CD4-positive, alpha-beta T cell (primary cell): ENCODE measurements around the gene DYNC1I2. TPM values are rescaled to one million over a fixed set of nuclear protein-coding genes. Genes with fewer than 3 reads are reported as not detected.

Source experiments
- ATAC-seq: fragments of 200-7000 bp; cut with Tn5 transposase; one replicate; pipeline ENCODE4 v1.10.0; 2022; ENCODE audit warnings: mild to moderate bottlenecking; ENCODE audit not compliant: poor library complexity
- CTCF ChIA-PET: fragments of 350-600 bp; sonication (Branson Sonifier 250); formaldehyde crosslinking; loops from one replicate; lab custom pipeline; 2021; ENCODE audit warnings: antibody characterized with exemption, inconsistent platforms; lab: Charles Lee
- POLR2A ChIA-PET: fragments of 350-600 bp; sonication (Branson Sonifier 250); formaldehyde crosslinking; loops from one replicate; lab custom pipeline; 2021; ENCODE audit warnings: antibody characterized with exemption, inconsistent platforms; lab: Charles Lee
- DNase-seq, 14 experiments: peaks; one replicate each; pipeline ENCODE4 v3.0.0-alpha.2; 2013 to 2020; ENCODE audit warnings: mixed read lengths in 2 of 14
- H3K27ac ChIP-seq, 2 donors: one replicate each; pipeline versions ENCODE4 v1.5.1 to v1.7.0; 2013; ENCODE audit warnings: low read length in 2 of 2, low read depth in 1 of 2, mild to moderate bottlenecking in 1 of 2
- H3K27me3 ChIP-seq, 2 experiments: 1 replicate in 1 of 2; 2 replicates in 1 of 2; pipeline versions ENCODE4 v1.6.1 to v1.7.0; 2013; ENCODE audit warnings: low read length in 2 of 2, control low read depth in 1 of 2, mild to moderate bottlenecking in 1 of 2, moderate library complexity in 1 of 2; ENCODE audit not compliant: insufficient read depth in 2 of 2, control insufficient read depth in 1 of 2
- H3K36me3 ChIP-seq: one replicate; pipeline ENCODE4 v1.6.1; 2013; ENCODE audit warnings: low read length, control low read depth; ENCODE audit not compliant: insufficient read depth
- H3K4me1 ChIP-seq: one replicate; pipeline ENCODE4 v1.6.1; 2013; ENCODE audit warnings: low read length, control low read depth; ENCODE audit not compliant: insufficient read depth
- H3K4me3 ChIP-seq: one replicate; pipeline ENCODE4 v1.5.1; 2013; ENCODE audit warnings: mild to moderate bottlenecking, low read length, moderate library complexity
- H3K9me3 ChIP-seq, 2 experiments: 1 replicate in 1 of 2; 2 replicates in 1 of 2; pipeline versions ENCODE4 v1.6.1 to v1.7.0; 2013; ENCODE audit warnings: low read length in 2 of 2, mild to moderate bottlenecking in 2 of 2, control low read depth in 1 of 2, moderate library complexity in 1 of 2; ENCODE audit not compliant: control insufficient read depth in 1 of 2, insufficient read depth in 1 of 2
- H3K27ac Mint-ChIP-seq: one replicate; pipeline ENCODE4 v1.8.0; 2020; ENCODE audit warnings: mixed read lengths
- H3K27me3 Mint-ChIP-seq: one replicate; pipeline ENCODE4 v1.8.0; 2021; ENCODE audit warnings: mixed read lengths
- H3K36me3 Mint-ChIP-seq: one replicate; pipeline ENCODE4 v1.8.0; 2021; ENCODE audit warnings: low read depth, mixed read lengths
- H3K4me1 Mint-ChIP-seq: one replicate; pipeline ENCODE4 v1.8.0; 2021; ENCODE audit warnings: low read depth, mixed read lengths
- H3K4me3 Mint-ChIP-seq: one replicate; pipeline ENCODE4 v1.8.0; 2020; ENCODE audit warnings: mild to moderate bottlenecking, mixed read lengths
- H3K9me3 Mint-ChIP-seq: one replicate; pipeline ENCODE4 v1.8.0; 2020; ENCODE audit warnings: mixed read lengths
- CTCF ChIP-seq: fragments of 200-600 bp; IDR thresholded peaks from one replicate; pipeline ENCODE4 v1.8.0; 2022; ENCODE audit warnings: antibody characterized with exemption, mild to moderate bottlenecking
- intact Hi-C, 2 experiments: fragments of 100-400 bp; cut with DNase I in 1 of 2; cut with micrococcal nuclease in 1 of 2; formaldehyde crosslinking; loops; one replicate each; pipeline versions ENCODE4 v1.15.1 to v1.9.0; 2023 to 2025; cut with DNase I, micrococcal nuclease
- total RNA-seq, 174 experiments: library from RNA in 2 of 174; stranded (reverse) in 2 of 174; gene quantifications; one replicate each; pipeline ENCODE4 v1.2.3 and lab custom pipeline; 2021 to 2026

DYNC1I2 gene
- total RNA-seq, 2 experiments from 2014 or later, result 10.5 to 11.6 TPM

GRCh38 chr2:171688129-171688465 is 828 bp downstream of the DYNC1I2 start:
- no peaks in the 10 kb centered on the region for H3K27me3 ChIP-seq
- Mint-ChIP-seq H3K27ac (peak overlapping the region; percentile 82), H3K27me3 (no peaks in the 10 kb centered on the region), H3K4me1 (peaks cover 40% of the 10 kb centered on the region), H3K36me3 (peaks cover 47% of the 10 kb centered on the region), H3K9me3 (no peaks in the 10 kb centered on the region), H3K4me3 (peak overlapping the region; percentile 96)
- intact Hi-C loops, result loop anchor here in 1 of 2 experiments (5.0 to 10.0 kb wide), 4 partner anchors 234 to 867 kb away; partner anchors contain the start of genes DCAF17, HAT1, METTL8 and PDK1
- ATAC-seq (peak; percentile 12), DNase-seq (no peak)
- peaks cover 17% of the 10 kb centered on the region for H3K36me3 ChIP-seq
- H3K4me3 ChIP-seq, result peak overlapping the region; percentile 97
- TF ChIP-seq CTCF, result no peak
- H3K9me3 ChIP-seq, result no peaks in the 10 kb centered on the region
- peaks cover 8% of the 10 kb centered on the region for H3K4me1 ChIP-seq
- H3K27ac ChIP-seq, result peak overlapping the region in 1 of 2 donors; percentile 49
- CTCF ChIA-PET, result interaction anchor here (0.6 to 2.4 kb wide), 2 partner anchors 108 to 759 kb away, joined by 3 to 6 read pairs; partner anchors contain the start of gene GORASP2
- POLR2A ChIA-PET, result interaction anchor here (0.6 to 1.4 kb wide), 4 partner anchors 11 to 759 kb away, joined by 3 to 6 read pairs (median 4); partner anchors contain the start of gene GORASP2

- H3K4me1 Mint-ChIP-seq, result peaks cover 40% of the 10 kb centered on the region
- H3K4me1 ChIP-seq, result peaks cover 5% of the 10 kb centered on the region
Observed at GRCh38 chr2:171692331-171692730, 5.1 kb downstream of the DYNC1I2 start.

GRCh38 chr2:171702781-171703556 is 15.7 kb downstream of the DYNC1I2 start:
- no peaks in the 10 kb centered on the region for H3K9me3 ChIP-seq
- no peak for ATAC-seq
- H3K9me3 Mint-ChIP-seq, result no peaks in the 10 kb centered on the region
- H3K4me1 Mint-ChIP-seq, result peaks cover 17% of the 10 kb centered on the region
- TF ChIP-seq CTCF, result no peak
- no peak overlapping the region for H3K4me3 Mint-ChIP-seq
- H3K4me3 ChIP-seq, result no peak overlapping the region
- intact Hi-C loops, result loop anchor here (5.0 to 10.0 kb wide), 4 partner anchors 128 to 972 kb away; no protein-coding TSS in a partner anchor
- H3K27ac ChIP-seq, result no peak overlapping the region
- peaks cover 34% of the 10 kb centered on the region for H3K36me3 Mint-ChIP-seq
- ChIA-PET CTCF (interaction anchor here (1.1 to 1.3 kb wide), 3 partner anchors 9 to 1008 kb away, joined by 3 read pairs; no protein-coding TSS in a partner anchor), POLR2A (no interaction called here)
- H3K27me3 ChIP-seq, result no peaks in the 10 kb centered on the region
- no peaks in the 10 kb centered on the region for H3K4me1 ChIP-seq
- peaks cover 22% of the 10 kb centered on the region for H3K36me3 ChIP-seq
- no peak for DNase-seq
- H3K27me3 Mint-ChIP-seq, result no peaks in the 10 kb centered on the region
- no peak overlapping the region for H3K27ac Mint-ChIP-seq

More at GRCh38 chr2:171692331-171692730, 5.1 kb downstream of the DYNC1I2 start:
- Mint-ChIP-seq H3K27me3 (no peaks in the 10 kb centered on the region), H3K4me3 (no peak overlapping the region), H3K9me3 (no peaks in the 10 kb centered on the region), H3K27ac (no peak overlapping the region), H3K36me3 (peaks cover 80% of the 10 kb centered on the region)
- ChIA-PET POLR2A (no interaction called here), CTCF (interaction anchor here (1.2 kb wide), 1 partner anchor 12 kb away, joined by 4 read pairs; no protein-coding TSS in a partner anchor)
- intact Hi-C loops, result no loop called here
- Histone ChIP-seq H3K9me3 (no peaks in the 10 kb centered on the region), H3K27ac (no peak overlapping the region), H3K27me3 (no peaks in the 10 kb centered on the region), H3K36me3 (peaks cover 37% of the 10 kb centered on the region), H3K4me3 (no peak overlapping the region)
- ATAC-seq (no peak), DNase-seq (no peak)
- no peak for TF ChIP-seq CTCF
